Stimulated activated CD4-positive, alpha-beta T cell treated with anti-CD3 and anti-CD28 coated beads, Interleukin-4, amount 100 ng/mL, for 48 hours (primary cell): ENCODE results near the gene BMX.

Experiments used
- DNase-seq, 2 donors: peaks; one replicate each; pipeline ENCODE4 v3.0.0-alpha.2; 2020; ENCODE audit warnings: low read depth in 2 of 2

BMX gene

GRCh38 chrX:15507005-15507404 is 6.4 kb downstream of the BMX start:
- DNase-seq, result no peak

DNA sequence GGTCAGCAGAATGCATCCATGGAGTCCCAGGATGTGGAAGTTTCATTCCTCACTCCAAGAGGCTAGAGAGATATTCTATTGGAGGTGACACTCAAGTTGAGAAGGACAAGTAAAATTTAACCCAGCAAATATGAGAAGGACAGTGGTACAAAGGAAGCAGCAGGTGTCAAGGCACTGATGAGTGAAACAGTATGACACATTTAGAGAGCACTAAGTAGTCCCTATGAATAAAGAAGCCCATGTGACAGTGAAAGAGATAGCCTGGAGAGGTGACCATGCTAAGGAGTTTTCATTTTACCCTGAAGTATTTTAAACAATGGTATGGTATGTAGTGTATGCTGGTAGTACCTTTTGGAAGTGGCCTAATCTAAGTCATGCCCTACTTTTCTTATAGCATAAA is 9.2 kb downstream of the BMX start:
- DNase-seq, result no peak

GRCh38 chrX:15511563-15511962 is 11.0 kb downstream of the BMX start:
- DNase-seq, result no peak

DNA sequence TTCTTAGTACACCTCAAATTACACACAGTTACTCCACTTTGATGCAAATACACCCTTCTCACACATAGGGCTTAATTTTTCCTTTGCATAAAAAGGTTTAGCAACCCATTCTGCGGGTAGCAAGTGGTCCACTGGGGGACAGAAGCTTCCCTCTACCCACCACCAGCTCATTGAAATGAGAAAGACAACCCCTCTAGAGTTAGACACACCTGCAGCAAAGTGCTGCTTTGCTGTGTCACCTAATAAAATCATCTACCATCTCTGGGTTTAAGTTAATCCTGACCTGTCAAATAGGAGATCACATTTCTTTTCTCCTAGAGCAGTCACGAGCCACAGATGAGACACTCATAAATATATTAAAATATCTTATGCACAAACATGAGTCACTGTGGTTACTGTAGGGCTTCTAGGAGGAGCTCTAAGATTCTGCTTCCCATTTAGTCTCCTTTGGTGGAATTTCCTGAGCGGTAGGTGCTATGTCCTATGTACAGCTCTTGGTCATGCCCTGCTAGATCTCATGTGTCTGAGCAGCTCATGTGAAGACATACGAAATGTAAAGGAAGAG is 11.9 kb downstream of the BMX start:
- DNase-seq, result no peak

GRCh38 chrX:15514279-15514678 is 13.7 kb downstream of the BMX start:
- no peak for DNase-seq

GRCh38 chrX:15515931-15516330 is 15.3 kb downstream of the BMX start:
- DNase-seq, result no peak

DNA sequence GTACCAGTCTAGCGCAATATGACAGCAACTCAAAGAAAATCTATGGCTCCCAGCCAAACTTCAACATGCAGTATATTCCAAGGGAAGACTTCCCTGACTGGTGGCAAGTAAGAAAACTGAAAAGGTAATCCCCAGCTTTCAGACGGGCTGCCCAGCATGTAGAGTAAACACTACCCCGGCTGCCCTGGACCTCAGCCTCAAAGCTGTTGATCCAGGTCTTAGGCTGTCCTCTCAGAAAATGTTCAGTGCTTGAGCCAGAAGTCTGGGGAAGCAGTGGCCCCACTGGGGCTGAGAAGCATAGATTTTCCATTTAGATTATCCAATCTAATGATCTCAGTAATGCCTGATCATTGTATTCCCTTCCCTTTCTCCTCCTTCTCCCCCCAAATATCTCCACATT is 21.9 kb downstream of the BMX start:
- no peak for DNase-seq

DNA sequence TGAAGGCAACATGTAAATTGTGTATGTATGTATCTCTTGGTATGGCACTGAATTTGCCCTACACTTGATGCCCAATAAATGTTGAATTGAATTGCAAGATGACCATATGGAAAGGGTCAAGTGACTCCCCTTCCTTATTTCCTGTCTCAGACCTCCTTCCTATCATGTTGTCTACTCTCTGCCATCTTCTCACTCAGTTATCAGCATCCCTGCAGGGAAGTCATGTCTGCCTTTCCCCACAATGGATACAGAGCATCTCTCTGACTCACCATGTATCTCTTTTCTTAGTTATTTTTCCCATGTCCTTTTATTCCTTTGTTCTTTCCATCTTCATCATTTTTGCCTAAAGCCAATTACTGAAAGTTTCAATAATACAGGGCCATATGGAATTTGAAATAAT is 22.5 kb downstream of the BMX start:
- DNase-seq, result no peak

DNA sequence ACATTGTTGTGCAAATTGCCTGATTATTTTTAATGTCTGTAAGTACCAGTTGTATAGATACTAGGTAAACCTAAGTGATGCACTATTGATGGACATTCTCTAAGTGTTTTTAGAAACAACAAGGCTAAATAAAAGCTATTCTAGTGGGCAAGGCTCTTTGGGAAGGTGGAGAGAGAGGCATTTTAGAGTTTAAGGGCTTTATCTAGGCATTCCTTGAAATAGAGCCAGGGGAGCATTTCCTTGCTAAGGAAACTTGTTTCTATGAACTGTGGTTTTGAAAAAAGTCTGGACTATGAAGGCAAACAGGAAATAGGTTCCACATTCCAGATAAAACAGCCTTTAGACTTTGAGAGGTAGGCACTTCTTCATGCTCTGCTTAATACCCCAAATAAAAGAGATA is 23.8 kb downstream of the BMX start:
- DNase-seq, result no peak

DNA sequence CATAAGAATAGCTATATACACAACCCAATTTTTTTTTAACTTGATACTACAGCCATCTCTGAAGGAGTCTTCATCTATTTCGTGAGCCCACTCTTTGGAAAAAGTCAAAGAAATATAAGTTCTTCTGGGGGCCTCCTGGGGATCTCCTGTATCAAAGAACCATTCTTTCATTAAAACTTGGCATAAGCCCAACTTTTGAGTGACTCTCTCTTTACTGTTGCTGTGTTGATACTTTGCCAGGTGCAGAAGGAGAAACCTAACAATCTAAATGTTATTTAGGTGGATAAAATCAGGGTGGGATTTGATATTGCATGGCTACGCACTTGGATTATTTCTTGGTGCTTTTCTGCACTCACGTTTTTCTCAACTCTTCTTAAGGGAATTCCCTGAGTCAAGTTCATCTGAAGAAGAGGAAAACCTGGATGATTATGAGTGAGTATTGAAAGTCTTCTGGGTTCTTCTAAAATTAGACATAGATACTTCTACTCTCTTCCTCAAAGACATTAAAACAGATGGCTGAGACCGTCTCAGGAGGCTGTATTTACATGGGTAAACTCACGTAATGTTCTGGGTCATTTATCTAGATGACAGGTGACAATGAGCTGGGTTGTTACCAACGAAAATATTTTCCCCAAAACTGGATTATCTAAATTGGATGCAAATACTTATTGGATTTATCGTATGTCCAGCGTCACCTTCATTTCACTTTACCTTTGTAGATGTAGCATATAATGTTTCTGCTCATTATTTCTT is 25.2 kb downstream of the BMX start:
- no peak for DNase-seq

DNA sequence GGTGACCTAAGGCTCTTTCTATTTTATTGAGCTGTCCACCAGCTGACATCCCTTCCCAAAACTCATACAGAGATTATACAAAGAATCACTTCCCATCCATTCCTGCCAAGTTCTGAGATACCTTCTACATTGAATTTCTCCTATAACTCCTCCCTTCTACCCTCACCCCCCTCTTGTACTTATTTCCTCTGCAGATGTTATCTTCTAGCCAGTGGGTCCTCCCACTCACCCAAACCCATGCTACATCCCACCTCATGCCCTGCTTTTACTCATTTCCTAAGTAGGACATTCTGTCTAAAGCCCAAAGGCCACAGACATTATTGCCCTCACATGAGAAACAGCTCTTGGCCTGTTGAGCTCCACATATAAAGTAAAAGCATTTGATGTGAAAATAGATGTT is 28.6 kb downstream of the BMX start:
- DNase-seq, result no peak

DNA sequence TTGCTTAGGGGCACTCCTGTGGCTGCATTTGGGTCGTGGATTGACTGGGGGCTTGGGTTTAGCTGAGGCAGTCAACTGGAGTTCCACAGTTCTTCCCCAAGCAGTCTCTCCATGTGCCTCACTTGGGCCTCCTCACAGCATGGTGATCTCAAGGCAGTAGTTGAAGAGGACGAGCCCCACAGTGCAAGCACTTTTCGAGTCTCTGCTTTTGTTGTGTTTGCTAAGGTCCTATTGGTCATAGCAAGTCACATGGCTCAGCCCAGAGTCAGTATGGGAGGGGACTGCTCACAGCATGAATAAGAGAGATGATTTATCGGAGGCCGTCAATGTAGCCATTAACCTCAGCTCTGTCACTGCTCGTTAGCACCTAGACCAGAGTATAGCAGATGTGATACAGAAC is 29.7 kb downstream of the BMX start:
- no peak for DNase-seq

- no peak for DNase-seq
These were observed 46.1 kb downstream of the BMX start for GRCh38 chrX:15546745-15547144.

DNA sequence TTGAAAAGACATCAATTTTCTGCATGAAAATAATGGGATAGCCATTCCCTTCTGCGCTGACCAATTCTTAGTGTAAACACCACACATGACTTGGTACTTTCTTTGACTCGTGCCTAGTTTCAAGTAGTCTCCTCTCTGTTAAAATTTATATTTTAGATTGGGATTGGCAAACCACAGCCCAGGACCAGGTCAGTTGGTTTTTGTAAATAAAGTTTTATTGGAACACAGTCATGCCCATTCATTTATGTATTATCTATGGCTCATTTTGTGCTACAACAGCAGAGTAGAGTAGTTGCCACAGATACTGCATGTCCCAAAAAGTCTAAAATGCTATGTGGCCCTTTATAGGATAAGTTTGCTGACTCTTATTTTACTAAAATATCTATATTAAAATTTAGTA is 46.7 kb downstream of the BMX start:
- DNase-seq, result no peak

DNA sequence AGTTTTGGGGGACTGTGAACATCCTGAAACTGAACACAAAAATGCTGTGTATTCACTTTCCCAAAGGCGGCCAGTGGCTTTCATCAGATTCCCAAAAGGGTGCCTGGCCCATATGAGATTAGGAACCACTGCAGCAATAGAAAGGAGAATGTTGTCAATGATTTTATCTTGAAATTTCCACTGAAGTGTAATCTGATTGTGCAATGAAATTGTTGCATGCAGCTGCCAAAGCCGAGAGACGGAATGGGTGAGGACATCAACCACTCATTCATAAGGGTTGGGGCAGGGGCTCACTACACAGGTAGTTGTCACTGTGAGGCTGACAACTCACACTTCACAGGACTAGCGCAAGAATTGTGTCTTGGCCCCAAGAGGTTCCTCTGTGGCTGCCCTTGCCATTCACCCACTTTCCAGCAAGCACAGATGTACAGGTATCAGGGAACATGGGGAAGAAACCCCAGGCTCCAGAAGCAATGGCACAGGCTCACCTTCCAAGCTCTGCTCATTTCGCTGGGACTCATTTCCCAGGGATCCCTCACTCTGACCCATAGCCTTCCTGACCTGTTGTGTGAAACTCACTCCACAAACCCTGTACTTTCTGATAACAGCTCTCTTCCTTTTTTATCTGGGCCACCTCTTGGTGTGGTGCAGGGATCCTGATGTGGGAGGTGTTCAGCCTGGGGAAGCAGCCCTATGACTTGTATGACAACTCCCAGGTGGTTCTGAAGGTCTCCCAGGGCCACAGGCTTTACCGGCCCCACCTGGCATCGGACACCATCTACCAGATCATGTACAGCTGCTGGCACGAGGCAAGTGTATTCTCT is 48.8 kb downstream of the BMX start:
- DNase-seq, result no peak

- DNase-seq, result no peak
These were observed 58.6 kb downstream of the BMX start for GRCh38 chrX:15559227-15559626.

GRCh38 chrX:15560924-15561323 is 60.3 kb downstream of the BMX start:
- no peak for DNase-seq

DNA sequence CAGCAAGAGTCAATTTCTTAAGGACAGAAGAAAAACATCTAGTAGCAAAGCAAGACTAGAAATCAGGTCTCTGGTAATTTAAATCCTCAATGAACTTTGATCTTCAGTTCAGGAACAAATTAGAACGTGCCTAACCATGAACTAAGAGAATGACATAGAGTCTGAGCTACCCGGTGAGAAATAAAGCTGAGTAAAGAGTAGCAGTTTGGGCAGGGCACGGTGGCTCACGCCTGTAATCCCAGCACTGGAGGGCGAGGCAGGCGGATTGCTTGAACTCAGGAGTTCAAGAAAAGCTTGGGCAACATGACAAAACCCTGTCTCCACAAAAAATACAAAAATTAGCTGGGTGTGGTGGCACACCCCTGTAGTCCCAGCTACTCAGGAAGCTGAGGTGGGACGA is 62.4 kb downstream of the BMX start:
- no peak for DNase-seq

DNA sequence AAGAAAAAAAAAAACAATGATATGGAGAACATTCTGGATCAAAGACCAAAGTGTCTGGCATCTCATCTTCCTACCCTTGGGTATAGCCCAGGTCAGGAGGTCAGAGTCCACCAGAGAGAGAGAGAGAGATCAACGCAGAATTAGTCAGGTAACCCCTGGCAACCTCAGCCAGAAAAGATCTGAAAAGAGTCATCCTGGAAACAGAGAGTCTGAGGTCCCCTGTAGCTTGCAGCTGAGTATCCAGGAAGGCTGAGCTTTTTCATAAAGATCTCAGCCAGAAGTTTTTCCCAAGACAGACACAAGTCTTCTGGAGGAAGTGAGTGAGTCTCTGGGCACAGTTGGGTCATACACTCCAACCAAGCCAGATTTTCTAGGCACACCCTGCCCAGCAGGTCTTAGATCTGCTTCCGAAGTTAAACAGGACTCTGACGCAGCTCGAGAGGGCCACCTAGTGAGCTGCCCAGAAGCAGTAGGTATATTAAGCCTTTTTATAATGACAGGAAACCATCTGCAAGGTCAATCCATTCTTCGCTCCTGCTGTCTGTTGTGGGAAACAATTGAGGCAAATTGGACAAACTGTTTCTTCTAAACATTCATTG is 64.5 kb downstream of the BMX start:
- peak in 1 of 2 donors; percentile 9 for DNase-seq

DNA sequence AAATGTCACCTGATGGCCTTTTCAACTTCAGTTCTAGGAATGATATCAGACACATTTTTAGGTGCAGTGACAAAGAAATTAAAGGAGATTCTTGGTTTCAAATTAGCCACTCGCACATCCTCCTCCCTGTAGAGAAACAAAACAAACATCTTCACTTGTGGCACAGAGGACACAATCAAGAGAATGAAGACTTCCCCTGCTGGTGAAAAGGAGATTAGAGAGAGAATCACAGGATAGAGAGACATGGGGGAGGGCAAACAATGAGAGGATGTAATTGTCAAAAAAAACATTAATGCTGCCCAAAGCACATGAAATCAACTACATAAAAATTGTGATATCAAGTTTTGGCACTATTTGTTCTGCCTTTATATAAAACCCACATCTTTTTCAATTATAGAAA is 65.6 kb downstream of the BMX start:
- DNase-seq, result no peak

DNA sequence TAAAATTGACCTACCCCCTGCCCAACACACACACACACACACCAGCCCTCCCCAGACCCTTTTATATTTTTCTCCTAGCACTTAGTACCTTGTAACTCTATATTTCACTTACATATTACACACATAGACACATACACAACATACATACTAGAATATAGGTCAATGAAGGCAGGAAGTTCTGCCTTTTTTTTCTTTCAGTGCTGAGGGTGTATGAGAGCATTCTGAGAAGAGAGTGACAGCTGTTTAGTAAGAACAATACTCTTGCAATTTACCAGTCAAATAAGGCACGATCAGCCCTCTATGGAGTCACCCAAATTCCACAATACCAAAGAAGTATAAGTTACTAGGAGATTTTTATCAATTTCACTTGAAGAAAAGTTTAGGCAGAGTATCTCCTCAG is 66.7 kb downstream of the BMX start:
- no peak for DNase-seq

GRCh38 chrX:15567886-15568616 is 67.4 kb downstream of the BMX start:
- no peak for DNase-seq
